RWPE2 (cell line): Measurements from ENCODE around the gene GINS1.

Experiments used
- ATAC-seq: fragments of 200-7000 bp; cut with Tn5 transposase; 3 replicates; pipeline ENCODE4 v1.9.1; 2021; ENCODE audit warnings: low read depth
- DNase-seq: peaks from one replicate; pipeline ENCODE4 v3.0.0-alpha.2; 2020; ENCODE audit warnings: low spot score
- H3K27ac ChIP-seq: fragments of 450-650 bp; 2 replicates; pipeline ENCODE4 v1.5.1; 2017; ENCODE audit warnings: mild to moderate bottlenecking; ENCODE audit not compliant: poor library complexity, severe bottlenecking
- H3K27me3 ChIP-seq: fragments of 250-450 bp; sonication (Bioruptor Pico); 2 replicates; pipeline ENCODE4 v1.5.1; 2021; ENCODE audit warnings: mild to moderate bottlenecking, moderate library complexity; ENCODE audit not compliant: insufficient read depth, poor library complexity, severe bottlenecking
- H3K36me3 ChIP-seq: fragments of 250-450 bp; sonication (Bioruptor Pico); 2 replicates; pipeline ENCODE4 v1.5.1; 2020; ENCODE audit warnings: low read depth, mild to moderate bottlenecking, moderate library complexity
- H3K4me1 ChIP-seq: fragments of 250-450 bp; sonication (Bioruptor Pico); 2 replicates; pipeline ENCODE4 v1.5.1; 2021; ENCODE audit warnings: mild to moderate bottlenecking, moderate library complexity; ENCODE audit not compliant: insufficient read depth, poor library complexity, severe bottlenecking
- H3K4me3 ChIP-seq: fragments of 250-450 bp; sonication (Bioruptor Pico); 2 replicates; pipeline ENCODE4 v1.5.1; 2021; ENCODE audit warnings: mild to moderate bottlenecking, moderate library complexity; ENCODE audit not compliant: severe bottlenecking
- H3K9me3 ChIP-seq: fragments of 250-450 bp; sonication (Bioruptor Pico); 2 replicates; pipeline ENCODE4 v1.5.1; 2021; ENCODE audit warnings: mild to moderate bottlenecking, moderate library complexity; ENCODE audit not compliant: severe bottlenecking
- TF ChIP-seq, protein P1 (sequence below): fragments of 450-650 bp; IDR thresholded peaks from one replicate; pipeline ENCODE4 v1.5.1; 2017; ENCODE audit warnings: mild to moderate bottlenecking, moderate library complexity; ENCODE audit not compliant: poor library complexity, severe bottlenecking

The GINS1 gene

DNA sequence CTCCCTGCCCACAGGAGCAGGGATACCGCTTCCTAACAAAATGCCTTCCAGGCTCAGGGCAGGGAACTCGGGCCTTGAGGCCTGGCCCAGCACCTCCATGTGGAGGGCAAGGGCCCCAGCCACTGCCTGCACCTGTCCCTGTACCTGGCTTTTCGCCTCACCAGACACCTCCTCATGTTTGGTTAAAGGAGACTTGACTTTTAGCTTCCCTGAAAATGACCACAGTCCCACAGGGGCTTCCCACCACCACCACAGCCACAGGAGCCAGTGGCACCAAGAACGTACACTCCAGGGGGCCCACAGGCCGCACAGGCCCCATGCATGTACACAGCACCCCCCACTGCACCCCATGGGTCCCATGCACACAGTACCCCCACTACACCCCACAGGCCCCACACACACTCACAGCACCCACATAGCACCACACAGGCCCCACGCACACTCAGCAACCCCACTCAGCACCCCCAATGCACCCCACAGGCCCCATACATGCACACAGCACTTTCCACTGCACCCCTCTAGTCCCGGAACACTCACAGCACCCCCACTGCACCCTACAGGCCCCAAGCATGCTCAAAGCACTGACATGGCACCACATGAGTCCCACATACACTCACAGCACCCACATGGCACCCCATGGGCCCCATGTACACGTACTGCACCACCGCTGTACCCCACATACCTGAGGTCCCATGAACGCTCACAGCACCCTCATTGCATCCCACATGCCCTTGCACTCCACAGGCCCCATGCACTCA lies 86.5 kb downstream of the GINS1 start:
- no peaks in the 10 kb centered on the region for H3K36me3 ChIP-seq
- ATAC-seq: no peak

DNA sequence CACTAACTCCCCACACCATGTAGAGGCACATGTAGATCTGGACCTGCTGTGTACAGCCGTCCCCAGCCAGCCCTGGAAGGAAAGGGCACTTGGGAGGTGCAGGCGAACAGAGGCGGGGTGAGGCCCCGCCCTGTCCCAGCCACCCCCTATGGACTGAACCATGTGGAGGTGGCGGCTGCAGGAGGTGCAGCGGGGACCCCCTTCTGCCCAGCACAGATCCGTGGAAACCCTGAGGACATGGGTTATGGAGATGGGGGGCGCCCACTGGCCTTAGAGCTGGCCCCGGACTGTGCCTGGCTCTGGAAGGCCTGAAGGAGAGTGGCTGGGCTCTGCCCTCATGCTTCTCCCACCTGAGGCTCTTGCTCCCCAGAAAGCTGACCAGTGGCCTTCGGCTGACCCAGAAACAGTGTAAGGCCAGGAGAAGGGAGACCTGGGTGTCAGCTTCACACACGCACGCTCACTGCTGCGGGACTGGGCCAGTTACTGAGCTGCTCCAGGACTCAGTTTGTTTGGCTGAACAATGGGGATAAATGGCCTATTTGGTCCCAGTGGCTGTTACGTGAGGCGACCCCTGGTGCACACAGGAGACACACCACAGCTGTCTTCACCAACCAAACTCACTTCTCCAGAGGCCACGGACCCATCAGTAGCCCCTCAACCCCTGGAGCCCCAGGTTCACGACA lies 87.2 kb downstream of the GINS1 start:
- Histone ChIP-seq H3K27me3 (no peaks in the 10 kb centered on the region), H3K4me3 (no peak overlapping the region), H3K36me3 (no peaks in the 10 kb centered on the region), H3K4me1 (no peaks in the 10 kb centered on the region), H3K9me3 (no peaks in the 10 kb centered on the region), H3K27ac (no peak overlapping the region)
- no peak for ATAC-seq
- no peak for DNase-seq
- TF ChIP-seq, protein P1, sequence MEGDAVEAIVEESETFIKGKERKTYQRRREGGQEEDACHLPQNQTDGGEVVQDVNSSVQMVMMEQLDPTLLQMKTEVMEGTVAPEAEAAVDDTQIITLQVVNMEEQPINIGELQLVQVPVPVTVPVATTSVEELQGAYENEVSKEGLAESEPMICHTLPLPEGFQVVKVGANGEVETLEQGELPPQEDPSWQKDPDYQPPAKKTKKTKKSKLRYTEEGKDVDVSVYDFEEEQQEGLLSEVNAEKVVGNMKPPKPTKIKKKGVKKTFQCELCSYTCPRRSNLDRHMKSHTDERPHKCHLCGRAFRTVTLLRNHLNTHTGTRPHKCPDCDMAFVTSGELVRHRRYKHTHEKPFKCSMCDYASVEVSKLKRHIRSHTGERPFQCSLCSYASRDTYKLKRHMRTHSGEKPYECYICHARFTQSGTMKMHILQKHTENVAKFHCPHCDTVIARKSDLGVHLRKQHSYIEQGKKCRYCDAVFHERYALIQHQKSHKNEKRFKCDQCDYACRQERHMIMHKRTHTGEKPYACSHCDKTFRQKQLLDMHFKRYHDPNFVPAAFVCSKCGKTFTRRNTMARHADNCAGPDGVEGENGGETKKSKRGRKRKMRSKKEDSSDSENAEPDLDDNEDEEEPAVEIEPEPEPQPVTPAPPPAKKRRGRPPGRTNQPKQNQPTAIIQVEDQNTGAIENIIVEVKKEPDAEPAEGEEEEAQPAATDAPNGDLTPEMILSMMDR: no peak

More for the DNA sequence above, 86.5 kb downstream of the GINS1 start:
- no peak for DNase-seq
- Histone ChIP-seq H3K27me3 (no peaks in the 10 kb centered on the region), H3K4me1 (no peaks in the 10 kb centered on the region), H3K4me3 (no peak overlapping the region), H3K9me3 (no peaks in the 10 kb centered on the region), H3K27ac (no peak overlapping the region)
- TF ChIP-seq, protein P1: no peak

DNA sequence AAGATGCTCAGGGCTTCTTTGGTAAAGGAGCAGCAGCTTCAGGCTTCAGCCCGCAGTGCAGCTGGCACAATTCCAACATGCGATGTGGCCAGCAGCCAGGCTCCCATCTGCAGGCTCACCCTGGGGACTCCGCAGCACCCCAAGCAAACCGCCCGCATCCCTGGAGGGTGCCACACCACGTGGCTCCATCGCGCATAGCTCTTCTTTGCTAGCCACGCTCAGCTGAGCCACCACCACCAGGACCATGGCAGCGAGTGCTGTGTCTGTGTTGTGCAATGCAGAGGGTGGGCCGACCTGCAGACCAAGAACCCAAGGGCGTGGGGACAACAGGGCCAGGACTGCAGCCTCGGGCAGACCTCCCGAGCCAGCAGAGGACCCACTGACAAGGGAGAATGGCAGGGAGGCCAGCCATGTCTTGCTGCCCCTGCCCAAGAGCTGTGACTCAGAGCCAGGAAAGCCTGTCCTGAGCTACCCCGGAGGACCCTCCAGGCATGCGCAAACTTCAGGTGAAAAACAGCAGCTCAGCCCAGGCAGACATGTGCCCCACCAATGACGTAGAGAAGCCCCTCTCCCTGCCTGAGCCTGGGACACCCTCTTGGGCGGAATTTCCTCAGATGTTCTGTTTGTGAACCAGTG lies 87.8 kb downstream of the GINS1 start:
- H3K36me3 ChIP-seq: no peaks in the 10 kb centered on the region
- no peaks in the 10 kb centered on the region for H3K9me3 ChIP-seq
- no peaks in the 10 kb centered on the region for H3K4me1 ChIP-seq
- H3K27me3 ChIP-seq: no peaks in the 10 kb centered on the region
- H3K4me3 ChIP-seq: no peak overlapping the region
- no peak for ATAC-seq
- no peak for DNase-seq
- H3K27ac ChIP-seq: no peak overlapping the region
- TF ChIP-seq, protein P1: no peak

DNA sequence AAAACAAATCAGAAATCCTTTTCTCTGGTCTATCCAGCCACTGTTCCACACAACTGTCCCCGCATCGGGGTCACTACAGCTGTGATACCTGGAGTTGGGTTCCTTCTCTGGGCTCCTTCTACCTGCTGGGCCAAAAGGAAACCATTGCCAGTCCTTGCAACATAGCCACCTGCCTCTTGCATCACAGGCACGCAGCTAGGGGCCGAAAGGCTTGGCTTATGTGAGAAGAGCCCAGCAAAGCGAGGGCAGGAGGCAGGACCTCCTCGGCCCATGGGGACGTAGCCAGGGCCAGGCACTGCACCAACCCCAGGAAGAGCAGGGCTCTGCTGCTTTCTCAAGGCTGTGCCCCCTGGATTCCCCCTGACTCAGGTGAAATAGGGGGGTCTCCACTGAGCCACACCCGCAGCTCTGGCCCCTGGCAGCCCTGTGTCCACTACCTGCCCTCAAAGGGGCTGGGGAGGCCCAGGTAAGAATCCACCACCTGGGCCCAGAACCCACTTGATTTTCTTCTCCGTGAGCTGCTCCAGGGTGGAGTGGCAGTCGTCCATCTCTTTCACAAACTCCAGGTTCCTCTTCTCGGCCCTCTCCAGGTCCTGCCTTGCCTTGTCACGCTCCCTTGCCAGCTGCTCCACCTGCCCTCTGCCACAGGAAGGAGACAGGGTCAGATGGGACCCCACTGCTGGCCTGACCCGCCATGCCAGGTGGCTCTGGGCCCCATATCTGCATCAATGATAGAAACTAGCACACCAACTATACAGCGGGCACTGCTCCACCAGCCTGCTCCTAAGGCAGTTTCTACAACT lies 88.9 kb downstream of the GINS1 start:
- Histone ChIP-seq H3K4me3 (no peak overlapping the region), H3K9me3 (no peaks in the 10 kb centered on the region), H3K4me1 (no peaks in the 10 kb centered on the region), H3K27ac (no peak overlapping the region), H3K36me3 (no peaks in the 10 kb centered on the region), H3K27me3 (no peaks in the 10 kb centered on the region)
- TF ChIP-seq, protein P1: no peak
- no peak for DNase-seq
- no peak for ATAC-seq
